ENCODE data around the gene NTF3. TPM values are rescaled to one million over a fixed set of nuclear protein-coding genes. Genes with fewer than 3 reads are reported as not detected.

NTF3 gene
- polyA plus RNA-seq, 4 donors: 3.5 to 4.5 (median 4.3) TPM

DNA sequence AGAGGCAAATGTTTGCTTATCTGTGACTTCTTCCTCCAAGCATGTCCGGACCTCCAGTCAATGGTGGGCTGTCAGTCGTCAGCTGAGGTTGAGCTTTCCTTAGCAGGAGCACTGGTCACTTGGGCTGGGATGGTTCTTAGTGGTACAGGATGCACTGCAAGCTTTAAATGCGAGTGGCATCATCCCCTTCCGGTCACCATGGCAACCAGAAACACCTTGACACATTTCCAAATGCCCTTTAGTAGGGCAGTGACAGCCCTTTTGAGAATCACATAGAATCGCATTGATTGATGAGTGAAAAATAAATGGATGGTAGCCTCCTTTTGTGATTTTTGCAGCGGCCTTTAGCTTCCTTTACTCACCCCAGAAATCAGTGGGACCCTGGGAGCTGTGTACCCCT is 24.1 kb downstream of the NTF3 start:
- DNase-seq (ENCODE audit: low read depth in 4 of 4, low spot score in 3 of 4): no peak

DNA sequence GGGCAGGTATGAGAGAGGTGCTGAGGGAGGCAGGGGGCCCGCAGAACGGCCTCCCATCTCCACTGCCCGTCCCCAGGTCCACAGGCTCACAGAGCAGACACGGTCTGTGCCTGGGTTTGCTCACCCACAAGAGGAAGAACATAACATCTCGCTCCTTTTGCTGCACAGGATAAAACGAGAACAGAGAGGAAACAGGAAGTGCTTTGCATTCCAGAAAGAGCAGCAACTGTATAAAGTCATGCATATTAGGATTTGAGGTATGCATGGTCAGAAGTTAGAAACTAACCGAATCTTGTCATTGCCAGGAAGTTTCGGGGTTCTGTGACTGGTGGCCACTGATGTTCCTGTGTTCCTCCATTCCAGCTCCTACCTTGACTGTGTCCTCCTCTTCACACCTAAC is 25.0 kb downstream of the NTF3 start:
- DNase-seq (ENCODE audit: low read depth in 4 of 4, low spot score in 3 of 4): no peak

DNA sequence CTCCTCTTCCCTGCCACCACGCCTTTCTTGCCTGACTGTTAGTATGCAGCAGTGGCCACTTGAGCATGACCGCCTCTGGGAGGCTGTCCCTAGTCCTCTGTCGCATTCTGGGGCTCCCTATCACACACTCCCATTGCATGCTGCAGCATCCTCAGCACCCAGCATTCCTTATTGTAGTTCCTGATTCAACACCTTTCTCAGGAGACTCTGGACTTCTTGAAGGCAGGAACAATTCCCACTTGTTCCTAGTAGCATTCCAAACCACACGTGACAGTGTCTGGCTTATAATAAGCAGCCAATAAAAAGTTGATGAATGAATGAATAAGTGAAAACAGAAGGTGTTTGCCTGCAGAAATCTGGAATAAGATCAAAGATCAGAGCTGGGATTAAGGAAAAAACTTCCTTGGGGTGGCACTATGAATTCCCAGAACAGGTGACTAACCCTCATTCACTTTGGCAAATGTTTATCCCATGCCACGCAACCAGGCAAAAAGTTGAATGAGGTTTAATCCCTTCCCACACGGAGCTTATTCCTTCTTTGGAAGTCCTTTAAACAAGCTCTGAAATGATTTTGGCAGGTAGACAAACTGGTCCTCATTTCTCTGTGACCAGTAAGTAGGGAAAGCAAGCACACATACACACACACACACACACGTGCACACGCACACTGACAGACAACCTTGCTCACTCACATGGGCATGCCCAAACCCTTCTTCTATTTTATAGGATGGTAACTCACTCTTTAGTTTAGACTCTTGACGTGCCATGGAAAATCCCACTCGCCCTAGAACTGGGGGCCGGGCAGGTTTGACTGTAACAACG is 26.5 kb downstream of the NTF3 start:
- no peak for DNase-seq (ENCODE audit: low read depth in 4 of 4, low spot score in 3 of 4)

DNA sequence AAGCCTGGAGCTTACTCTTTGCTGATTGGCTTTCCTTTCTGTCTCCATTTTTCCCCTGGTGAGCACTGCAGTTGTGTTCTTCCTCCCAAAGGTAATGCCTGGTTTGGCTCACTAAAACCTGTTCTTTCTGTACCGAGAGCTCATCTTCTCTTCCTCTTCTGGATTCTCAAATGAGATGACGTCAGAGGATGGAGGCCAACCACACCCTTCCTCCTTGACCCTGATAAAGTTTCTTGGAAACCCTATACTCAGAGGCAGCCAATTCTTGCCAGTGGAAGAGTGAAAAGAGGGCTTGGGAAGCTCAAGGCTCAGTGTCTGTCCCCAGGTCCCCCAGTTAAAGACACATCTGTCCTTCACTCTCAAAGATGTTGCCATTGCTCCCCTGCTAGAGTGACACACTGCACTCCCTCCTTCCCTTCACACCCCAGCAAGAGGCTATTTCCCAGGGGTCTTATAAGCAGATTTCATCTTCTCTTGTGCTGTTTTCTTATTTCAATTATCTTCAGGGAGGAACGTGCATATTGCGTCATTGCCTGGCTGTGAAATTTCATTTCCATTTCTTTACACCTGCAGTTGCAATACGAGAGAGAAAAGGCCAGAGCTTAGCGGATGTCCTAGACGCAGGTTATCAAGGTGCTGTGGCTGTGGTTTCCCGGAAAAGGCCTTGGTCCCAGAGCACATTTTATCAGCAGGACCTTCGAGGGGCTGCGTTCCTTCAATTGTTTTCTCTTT is 27.3 kb downstream of the NTF3 start:
- no peak for DNase-seq (ENCODE audit: low read depth in 4 of 4, low spot score in 3 of 4)

DNA sequence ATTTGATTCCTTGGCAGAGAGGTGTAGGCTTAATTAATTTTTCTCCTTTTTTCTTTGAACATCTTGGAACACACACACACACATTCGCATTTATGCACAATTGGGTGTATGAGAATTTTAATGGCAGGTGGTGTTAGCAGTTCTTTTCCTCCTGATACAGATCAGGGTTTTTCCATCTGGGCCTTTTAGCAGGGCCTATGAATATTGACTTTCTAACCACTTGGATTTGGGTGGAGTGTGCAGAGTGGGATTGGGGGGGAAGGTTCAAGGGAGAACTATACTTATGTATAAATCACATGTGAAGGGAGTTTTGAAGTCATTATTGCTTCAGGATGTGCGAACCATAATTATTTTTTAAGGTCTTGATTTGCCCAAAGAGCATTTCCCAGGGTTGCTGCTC is 28.9 kb downstream of the NTF3 start:
- no peak for DNase-seq (ENCODE audit: low read depth in 4 of 4, low spot score in 3 of 4)

DNA sequence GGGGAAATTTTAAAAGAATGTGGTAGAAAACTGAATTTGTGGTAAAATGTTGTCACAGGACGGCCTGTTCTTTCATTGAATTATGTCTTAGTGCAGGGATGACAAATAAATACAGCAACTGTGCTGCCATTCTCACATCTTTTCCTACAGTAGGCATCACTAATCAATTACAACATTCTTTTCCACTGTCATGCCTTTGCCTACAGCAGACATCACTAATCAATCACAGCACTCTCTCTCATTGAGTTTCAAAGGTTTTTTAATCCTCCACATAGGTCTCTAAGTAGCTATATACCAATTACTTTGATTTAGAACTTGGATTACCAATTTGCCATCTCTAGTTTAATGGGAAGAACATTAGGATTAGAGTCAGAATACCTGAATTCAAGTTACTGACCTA is 30.1 kb downstream of the NTF3 start:
- no peak for DNase-seq (ENCODE audit: low read depth in 4 of 4, low spot score in 3 of 4)

DNA sequence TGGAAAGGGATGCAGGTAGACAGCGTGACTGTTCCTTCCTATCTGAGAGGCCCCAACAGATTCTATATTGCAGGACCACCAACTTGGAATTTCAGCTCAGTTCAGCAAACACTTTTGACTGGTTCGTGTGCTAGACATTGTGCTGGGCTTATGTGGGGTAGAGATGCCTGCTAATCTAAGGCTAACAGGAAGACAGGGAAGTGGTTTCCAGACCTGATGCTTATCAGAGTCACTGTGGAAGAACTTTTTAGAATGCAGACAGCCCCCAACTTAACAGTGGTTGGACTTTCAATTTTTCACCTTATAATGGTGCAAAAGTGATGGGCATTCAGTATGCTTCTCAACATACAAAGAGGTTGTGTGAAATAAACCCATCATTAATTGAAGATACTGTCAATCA is 32.2 kb downstream of the NTF3 start:
- no peak for DNase-seq (ENCODE audit: low read depth in 4 of 4, low spot score in 3 of 4)

DNA sequence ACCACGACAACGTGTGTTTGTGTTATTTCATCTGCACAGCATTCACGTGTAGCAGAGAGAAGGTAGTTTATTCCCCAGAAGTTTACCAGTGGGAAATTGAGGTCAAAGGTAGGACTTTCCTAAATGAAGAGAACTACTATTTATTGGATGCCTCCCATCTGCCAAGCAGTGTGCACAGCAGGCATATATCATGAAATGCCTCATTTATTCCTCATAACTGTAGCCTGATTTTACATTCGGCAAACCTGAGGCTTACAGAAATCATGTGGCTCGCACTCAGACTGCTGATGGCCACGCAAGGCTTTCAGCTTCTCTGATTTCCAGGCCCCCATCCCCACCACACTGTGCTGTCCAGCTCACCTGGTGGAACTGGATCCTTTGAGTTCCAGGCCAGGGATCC is 33.5 kb downstream of the NTF3 start:
- no peak for DNase-seq (ENCODE audit: low read depth in 4 of 4, low spot score in 3 of 4)

DNA sequence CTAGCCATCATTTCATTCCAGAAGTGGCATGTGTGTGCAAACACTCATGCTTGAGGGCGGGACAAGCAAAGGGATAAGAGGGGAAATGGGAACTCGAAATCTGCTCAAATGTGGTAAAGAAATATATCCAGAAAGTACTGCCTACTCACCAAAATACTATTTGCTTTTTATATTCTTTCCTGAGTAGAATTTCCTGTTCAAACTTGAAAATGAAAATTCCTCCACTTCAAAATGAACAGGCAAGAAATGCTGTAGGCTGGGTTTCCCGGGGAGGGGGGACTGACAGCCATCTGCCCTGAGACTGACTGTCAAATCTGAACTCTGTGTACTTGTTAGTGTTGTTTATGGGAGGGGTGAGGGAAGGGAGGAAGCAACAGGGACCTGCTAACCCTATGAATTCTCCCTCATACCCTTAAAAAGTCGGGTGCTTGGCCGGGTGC is 34.6 kb downstream of the NTF3 start:
- no peak for DNase-seq (ENCODE audit: low read depth in 4 of 4, low spot score in 3 of 4)

DNA sequence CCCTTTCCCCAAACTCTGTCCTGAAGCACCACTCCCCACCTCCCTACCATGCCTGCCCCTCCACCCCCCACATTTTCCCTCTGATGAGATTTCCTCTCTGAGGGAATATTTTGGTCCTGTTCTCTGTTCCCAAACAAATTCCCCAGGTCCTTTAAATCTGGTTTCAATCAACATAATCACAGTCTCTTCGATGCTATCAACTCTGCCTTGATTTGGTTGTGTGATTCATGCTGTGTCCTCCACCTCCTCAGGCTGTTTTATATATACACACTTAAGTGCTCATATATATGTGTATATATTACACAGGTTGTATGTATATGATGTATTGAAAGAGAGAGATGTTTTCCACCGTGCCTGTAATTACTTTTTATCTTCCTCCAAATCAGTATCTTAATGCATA is 36.0 kb downstream of the NTF3 start:
- no peak for DNase-seq (ENCODE audit: low read depth in 4 of 4, low spot score in 3 of 4)

DNA sequence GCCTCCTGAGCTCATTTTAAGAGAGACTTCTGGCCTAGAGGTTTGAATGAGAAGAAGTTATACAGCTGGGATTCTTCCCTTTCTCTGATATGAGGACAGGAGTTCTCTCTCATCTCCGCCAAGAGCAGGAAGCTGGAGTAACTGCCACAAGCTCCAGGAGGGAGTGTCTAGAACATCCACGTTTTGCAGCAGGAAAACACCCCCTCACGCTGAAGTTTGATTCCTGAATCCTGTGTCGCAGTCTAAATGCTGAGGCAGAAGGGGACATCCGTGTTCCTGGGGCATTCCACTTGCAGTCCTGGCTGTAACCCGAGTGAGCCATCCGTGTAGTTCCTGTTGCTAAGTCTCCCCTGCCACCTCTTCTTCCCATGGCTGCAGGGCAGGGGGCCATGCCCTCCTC is 38.3 kb downstream of the NTF3 start:
- DNase-seq (ENCODE audit: low read depth in 4 of 4, low spot score in 3 of 4): no peak

DNA sequence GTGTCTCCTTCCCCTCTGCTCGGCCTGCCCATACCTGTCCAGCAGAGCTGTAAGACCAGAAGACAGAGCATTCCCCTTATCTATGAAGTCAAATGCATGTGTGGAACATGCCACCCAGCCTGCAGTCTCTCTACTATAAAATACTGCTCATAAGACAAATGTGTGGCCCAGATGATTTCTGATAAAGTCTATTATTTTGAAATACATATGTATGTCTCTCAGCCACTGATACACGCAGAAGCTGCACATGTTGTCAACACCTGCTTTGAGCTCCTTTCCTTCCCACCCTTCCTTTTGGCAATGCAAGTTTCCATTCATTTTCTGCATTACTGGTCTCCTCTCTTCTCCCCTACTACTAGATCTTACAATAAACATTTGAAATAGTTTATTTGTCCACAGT is 38.8 kb downstream of the NTF3 start:
- no peak for DNase-seq (ENCODE audit: low read depth in 4 of 4, low spot score in 3 of 4)

DNA sequence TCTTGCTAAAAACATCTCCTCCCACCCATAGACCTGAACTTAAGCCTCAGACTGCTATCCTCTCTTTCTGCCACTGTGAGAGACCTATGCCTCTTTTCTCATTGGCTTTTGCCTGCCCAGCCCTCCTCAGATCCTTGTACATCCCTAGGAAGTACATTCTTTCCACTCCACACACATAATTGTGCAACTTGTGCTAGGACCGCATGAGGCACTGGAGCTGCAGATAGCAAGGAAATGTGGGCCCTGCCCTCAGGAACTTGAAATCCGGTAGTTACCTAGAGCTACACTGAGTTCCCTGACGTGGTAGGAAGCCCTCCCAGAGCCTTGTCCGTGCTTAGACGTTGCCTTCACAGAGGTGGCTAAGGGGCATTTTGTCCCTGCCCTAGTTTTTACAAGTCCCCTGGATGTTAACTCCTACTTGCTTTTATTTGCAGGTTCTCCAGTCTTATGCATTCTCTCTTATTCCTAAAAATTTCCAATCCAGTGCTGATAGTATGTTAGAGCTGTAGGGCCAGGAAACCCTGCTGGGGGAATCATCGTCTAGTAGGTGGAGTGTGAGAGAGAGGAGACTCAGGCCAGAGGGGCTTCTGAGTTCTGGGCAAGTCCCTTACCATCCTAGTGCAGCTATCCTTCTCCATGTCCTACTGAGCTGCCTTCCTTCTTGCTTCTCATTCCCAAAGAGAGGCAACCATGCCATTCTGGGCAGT is 41.3 kb downstream of the NTF3 start:
- no peak for DNase-seq (ENCODE audit: low read depth in 4 of 4, low spot score in 3 of 4)

DNA sequence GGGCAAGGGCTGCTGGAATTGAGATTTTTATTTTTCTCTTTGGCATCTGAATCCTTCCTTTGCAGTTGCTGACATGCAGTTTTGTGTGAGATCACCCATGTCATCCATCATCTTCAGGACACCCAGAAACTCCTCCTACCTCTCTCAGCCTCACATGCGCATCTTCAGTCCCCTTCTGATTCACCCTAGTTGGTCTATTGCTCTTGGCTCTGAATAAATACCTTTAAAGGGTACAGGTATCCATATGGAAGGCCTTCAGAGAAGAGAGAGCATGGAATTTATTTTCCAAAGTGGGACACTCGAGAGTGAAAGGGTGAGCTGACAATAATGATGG is 41.8 kb downstream of the NTF3 start:
- DNase-seq (ENCODE audit: low read depth in 4 of 4, low spot score in 3 of 4): no peak

DNA sequence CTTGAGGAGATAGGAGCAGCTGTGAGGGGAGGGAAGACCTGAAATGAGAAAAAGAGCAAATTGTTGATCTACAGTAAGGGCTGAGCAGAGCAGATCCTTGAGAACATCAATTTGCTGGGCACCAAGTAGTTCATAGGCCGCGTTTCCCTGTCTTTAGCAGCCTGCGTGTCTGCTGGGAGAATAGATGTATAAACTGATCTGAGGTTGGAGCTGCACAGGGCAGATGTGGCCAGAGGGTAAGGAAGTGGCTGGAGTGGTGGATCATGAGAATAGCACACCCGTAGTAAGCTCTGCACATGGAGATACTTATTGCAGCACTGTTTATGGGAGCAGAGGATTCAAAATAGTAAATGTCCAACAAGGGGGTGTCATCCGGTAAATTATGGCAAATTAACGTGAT is 44.4 kb downstream of the NTF3 start:
- DNase-seq (ENCODE audit: low read depth in 4 of 4, low spot score in 3 of 4): no peak

DNA sequence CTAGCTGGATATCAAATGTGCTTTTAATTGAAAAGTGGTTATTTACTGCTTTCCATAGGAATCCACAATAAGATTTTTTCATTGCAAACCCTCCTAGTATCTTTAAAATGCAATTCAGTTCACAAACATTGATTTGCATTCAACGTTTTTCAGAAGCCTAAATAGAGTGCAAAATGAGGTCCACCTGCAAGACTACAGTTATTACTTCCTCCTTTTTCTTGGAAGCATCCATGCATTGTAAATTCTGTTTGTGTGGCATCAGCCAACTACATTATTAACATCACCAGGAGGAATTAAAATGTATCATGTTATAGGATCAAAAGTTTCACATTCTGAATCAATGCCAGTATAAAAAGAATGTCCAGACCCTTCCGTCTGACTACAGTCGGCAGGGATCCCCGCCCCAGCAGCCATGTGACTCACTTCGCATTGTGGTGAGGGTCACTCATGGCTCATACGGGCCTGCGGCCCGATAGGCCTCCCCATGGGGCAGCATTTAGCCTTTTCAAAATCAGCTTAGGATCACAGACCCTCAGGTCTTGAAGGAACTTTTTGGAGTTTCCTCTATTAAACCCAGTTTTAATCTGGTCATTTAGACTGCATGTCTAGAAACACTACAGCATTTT is 46.3 kb downstream of the NTF3 start:
- DNase-seq (ENCODE audit: low read depth in 4 of 4, low spot score in 3 of 4): no peak

DNA sequence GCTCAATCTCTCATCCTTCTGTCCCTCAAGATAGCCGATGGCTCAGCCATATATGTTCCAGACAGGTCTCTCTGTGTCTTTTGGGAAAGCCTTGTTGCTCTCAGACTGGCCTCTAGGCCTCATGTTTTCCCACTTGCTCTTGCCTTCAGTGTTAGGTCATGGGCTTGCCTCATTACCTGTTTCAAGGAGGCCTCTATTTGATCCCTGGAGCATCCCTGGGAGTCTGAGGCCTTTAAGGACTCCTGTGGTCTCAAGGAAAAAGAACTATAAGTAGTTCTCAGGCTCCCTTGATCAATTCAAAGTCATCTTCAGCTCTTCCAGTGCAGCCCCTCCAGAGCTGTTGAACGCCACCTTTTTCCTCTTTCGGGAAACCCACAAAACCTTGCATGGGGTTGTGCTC is 47.9 kb downstream of the NTF3 start:
- DNase-seq (ENCODE audit: low read depth in 4 of 4, low spot score in 3 of 4): no peak

DNA sequence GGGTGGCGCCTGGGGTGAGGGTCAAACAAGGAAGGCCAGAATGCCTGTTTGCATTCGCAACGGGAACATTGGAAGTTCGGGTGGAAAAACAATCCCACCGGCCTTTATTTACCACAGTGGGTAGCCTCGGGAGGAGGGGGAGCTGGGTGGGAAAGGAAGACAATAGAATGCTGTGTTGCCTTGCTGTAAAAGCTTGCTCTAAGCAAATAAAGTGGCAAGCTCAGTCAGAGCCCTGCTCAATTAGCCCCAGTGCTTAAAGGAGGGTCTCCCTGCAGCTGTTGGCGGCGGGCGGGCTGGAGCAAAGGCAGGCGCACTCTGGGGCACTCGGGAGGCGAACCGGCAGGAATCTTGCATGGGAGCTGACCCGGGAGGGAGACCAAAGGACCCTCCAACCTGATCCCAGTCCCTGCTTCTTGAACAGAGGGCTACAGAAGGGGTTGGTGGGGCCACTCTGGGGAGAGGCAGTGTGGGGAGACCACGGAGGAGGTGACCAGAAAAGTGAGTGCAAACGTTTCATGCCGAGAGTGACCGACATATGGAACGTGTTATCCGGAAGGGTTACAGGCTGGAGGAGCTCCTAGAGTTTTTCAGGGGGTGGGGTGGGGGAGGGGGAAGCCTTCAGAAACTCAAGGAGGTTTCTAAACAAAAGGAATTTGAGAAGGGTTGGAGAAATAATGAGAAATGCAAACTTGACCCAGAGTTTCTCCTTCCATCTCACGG is 48.5 kb downstream of the NTF3 start:
- DNase-seq (ENCODE audit: low read depth in 4 of 4, low spot score in 3 of 4): peak; percentile 54 to 60 (median 58)

DNA sequence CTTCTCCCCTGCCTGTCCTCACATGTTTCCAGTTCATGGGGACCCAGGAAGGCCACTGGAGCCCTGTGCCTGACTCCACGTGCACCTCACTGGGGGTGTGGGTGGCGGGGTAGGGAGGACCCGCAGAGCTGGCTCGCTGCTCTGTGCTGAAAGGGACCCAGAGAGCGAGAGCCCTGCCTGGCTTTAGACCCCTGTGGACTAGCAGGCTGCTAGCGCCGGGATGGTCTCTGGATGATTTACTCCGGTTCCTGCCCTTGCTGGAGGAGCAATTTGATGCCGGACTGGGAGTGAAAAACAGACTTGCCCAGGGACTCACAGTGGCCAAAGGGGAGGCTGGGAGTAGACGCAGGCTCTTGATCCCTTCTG is 49.0 kb downstream of the NTF3 start:
- DNase-seq (ENCODE audit: low read depth in 4 of 4, low spot score in 3 of 4): peak in 3 of 4 donors; percentile 25 to 70 (median 44)

DNA sequence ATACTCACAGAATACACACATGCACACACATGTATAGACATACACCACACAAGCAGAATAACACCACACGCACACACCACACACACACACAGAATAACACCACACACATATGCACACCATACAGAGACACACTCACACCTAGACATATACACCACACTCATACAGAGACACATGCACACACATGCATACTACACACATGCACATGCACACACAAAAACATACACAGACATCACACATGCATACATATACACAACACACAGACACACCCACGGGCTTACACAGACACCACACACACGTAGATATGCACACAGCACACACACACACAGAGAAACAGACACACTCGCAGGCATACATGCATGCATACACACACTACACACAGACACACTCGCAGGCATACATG is 49.7 kb downstream of the NTF3 start:
- no peak for DNase-seq (ENCODE audit: low read depth in 4 of 4, low spot score in 3 of 4)

DNA sequence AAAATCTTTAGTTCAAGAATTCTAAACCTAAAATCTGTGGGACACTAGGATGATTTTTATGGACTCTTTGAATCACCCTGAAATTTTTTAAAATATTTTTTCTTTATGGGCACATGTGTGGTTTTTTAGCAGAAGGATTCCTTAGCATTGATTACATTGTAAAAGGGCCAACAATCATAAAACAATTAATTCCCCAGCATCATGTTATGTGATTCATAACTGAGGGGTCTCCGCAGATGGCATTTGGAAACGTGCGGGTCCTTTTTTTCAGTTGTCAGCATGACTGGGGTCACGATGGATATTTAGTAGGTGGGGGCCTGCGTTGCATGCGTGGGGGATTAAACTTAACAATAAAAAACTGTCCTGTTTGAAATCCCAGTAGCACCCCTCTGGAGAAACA is 52.5 kb downstream of the NTF3 start:
- no peak for DNase-seq (ENCODE audit: low read depth in 4 of 4, low spot score in 3 of 4)
